RPMI7951 (cell line): ENCODE measurements around the gene GAMT. TPM values are rescaled to one million over a fixed set of nuclear protein-coding genes. Genes with fewer than 3 reads are reported as not detected.

Source experiments
- DNase-seq: peaks from one replicate; pipeline ENCODE4 v3.0.0-alpha.2; 2012; ENCODE audit warnings: low read depth
- total RNA-seq: library from RNA; depleted of rRNA; stranded (reverse); fragments of >200 nt; shearing (Covaris generic); gene quantifications from 2 replicates; pipeline ENCODE4 v1.2.3, GENCODE V29; 2014

The GAMT gene
- total RNA-seq, 1 experiment from 2014 or later = 15.3 TPM

GRCh38 chr19:1384478-1385110 lies 16.7 kb downstream of the GAMT start:
- DNase-seq = no peak

GRCh38 chr19:1384085-1384462 lies 17.3 kb downstream of the GAMT start:
- no peak for DNase-seq

GRCh38 chr19:1383312-1384084 lies 17.8 kb downstream of the GAMT start, which contains the start of gene NDUFS7:
NDUFS7 (plus strand) TSS chr19:1383907; CDS start chr19:1383927, 20 bp downstream.
- DNase-seq = peak; percentile 89

GRCh38 chr19:1383017-1383311 lies 18.4 kb downstream of the GAMT start:
- no peak for DNase-seq

- DNase-seq = no peak
Measured at GRCh38 chr19:1382250-1382649, 19.1 kb downstream of the GAMT start.

GRCh38 chr19:1379961-1380489 lies 21.3 kb downstream of the GAMT start:
- peak; percentile 38 for DNase-seq

GRCh38 chr19:1379126-1379905 lies 22.0 kb downstream of the GAMT start:
- no peak for DNase-seq

- DNase-seq = no peak
Measured at GRCh38 chr19:1377965-1378785, 23.2 kb downstream of the GAMT start.

- DNase-seq = no peak
Measured at GRCh38 chr19:1377176-1377964, 24.0 kb downstream of the GAMT start.

GRCh38 chr19:1376415-1376805 lies 24.9 kb downstream of the GAMT start:
- no peak for DNase-seq

GRCh38 chr19:1374250-1374577 lies 27.1 kb downstream of the GAMT start:
- DNase-seq = no peak

- DNase-seq = no peak
Measured at GRCh38 chr19:1373534-1374249, 27.6 kb downstream of the GAMT start.

GRCh38 chr19:1373042-1373533 lies 28.3 kb downstream of the GAMT start:
- no peak for DNase-seq

- DNase-seq = no peak
Measured at GRCh38 chr19:1370579-1371361, 30.6 kb downstream of the GAMT start.

GRCh38 chr19:1369214-1369805 lies 32.0 kb downstream of the GAMT start:
- no peak for DNase-seq

GRCh38 chr19:1366899-1367870 lies 34.2 kb downstream of the GAMT start:
- DNase-seq = no peak

GRCh38 chr19:1366296-1366695 lies 35.0 kb downstream of the GAMT start:
- no peak for DNase-seq
